OCI-LY1 (cell line): ENCODE data around the gene ADGRA3.

ENCODE experiments used
- CTCF ChIP-seq: fragments of 200-600 bp; sonication (generic), shearing (Covaris generic); IDR thresholded peaks from 2 replicates; pipeline ENCODE4 v1.5.1; 2017; ENCODE audit warnings: mild to moderate bottlenecking, antibody characterized with exemption, low read length, moderate library complexity, mixed read lengths
- EZH2 ChIP-seq: fragments of 200-600 bp; sonication (generic), shearing (Covaris generic); IDR thresholded peaks from 2 replicates; pipeline ENCODE4 v1.8.0; 2017; ENCODE audit warnings: borderline replicate concordance, mixed run types, mild to moderate bottlenecking, antibody characterized with exemption, low read length, moderate library complexity, mixed read lengths

GRCh38 chr4:22414833-22415232, 101.0 kb downstream of the ADGRA3 start:
- no peak for TF ChIP-seq CTCF
- no peak for TF ChIP-seq EZH2
